Ishikawa (cell line): ENCODE data around the gene TTC31.
A peak's percentile ranks its signal among the peaks of the same experiment; 100 is the strongest.

Experiments
- CEBPB ChIP-seq: IDR thresholded peaks from 2 replicates; pipeline ENCODE4 v1.6.1; 2012
- CREB1 ChIP-seq: IDR thresholded peaks from 2 replicates; pipeline ENCODE4 v1.6.1; 2012; ENCODE audit warnings: low read depth
- EGR1 ChIP-seq: IDR thresholded peaks from 2 replicates; pipeline ENCODE4 v1.6.1; 2012
- EP300 ChIP-seq: IDR thresholded peaks from 2 replicates; pipeline ENCODE4 v1.6.1; 2012; ENCODE audit warnings: borderline replicate concordance
- FOXM1 ChIP-seq: IDR thresholded peaks from 2 replicates; pipeline ENCODE4 v1.6.1; 2012; ENCODE audit warnings: low read depth, borderline replicate concordance
- NFIC ChIP-seq: IDR thresholded peaks from 2 replicates; pipeline ENCODE4 v1.6.1; 2012
- RAD21 ChIP-seq: IDR thresholded peaks from 2 replicates; pipeline ENCODE4 v1.6.1; 2012; ENCODE audit warnings: low read depth
- TAF1 ChIP-seq: IDR thresholded peaks from 2 replicates; pipeline ENCODE4 v1.6.1; 2012; ENCODE audit warnings: low read depth, mild to moderate bottlenecking
- TCF12 ChIP-seq: IDR thresholded peaks from 2 replicates; pipeline ENCODE4 v1.6.1; 2012; ENCODE audit warnings: low read depth
- TEAD4 ChIP-seq: IDR thresholded peaks from 2 replicates; pipeline ENCODE4 v1.6.1; 2012
- YY1 ChIP-seq: IDR thresholded peaks from 2 replicates; pipeline ENCODE4 v1.6.1; 2012; ENCODE audit warnings: low read depth
- ZBTB7A ChIP-seq: IDR thresholded peaks from 2 replicates; pipeline ENCODE4 v1.6.1; 2012; ENCODE audit warnings: low read depth
- TF ChIP-seq, protein P1 (sequence below): IDR thresholded peaks from 2 replicates; pipeline ENCODE4 v1.6.1; 2012
- TF ChIP-seq, protein P2 (sequence below): IDR thresholded peaks from 2 replicates; pipeline ENCODE4 v1.6.1; 2012
- TF ChIP-seq, protein P3 (sequence below): IDR thresholded peaks from 2 replicates; pipeline ENCODE4 v1.6.1; 2012; ENCODE audit warnings: low read depth, mild to moderate bottlenecking

TTC31 gene

DNA sequence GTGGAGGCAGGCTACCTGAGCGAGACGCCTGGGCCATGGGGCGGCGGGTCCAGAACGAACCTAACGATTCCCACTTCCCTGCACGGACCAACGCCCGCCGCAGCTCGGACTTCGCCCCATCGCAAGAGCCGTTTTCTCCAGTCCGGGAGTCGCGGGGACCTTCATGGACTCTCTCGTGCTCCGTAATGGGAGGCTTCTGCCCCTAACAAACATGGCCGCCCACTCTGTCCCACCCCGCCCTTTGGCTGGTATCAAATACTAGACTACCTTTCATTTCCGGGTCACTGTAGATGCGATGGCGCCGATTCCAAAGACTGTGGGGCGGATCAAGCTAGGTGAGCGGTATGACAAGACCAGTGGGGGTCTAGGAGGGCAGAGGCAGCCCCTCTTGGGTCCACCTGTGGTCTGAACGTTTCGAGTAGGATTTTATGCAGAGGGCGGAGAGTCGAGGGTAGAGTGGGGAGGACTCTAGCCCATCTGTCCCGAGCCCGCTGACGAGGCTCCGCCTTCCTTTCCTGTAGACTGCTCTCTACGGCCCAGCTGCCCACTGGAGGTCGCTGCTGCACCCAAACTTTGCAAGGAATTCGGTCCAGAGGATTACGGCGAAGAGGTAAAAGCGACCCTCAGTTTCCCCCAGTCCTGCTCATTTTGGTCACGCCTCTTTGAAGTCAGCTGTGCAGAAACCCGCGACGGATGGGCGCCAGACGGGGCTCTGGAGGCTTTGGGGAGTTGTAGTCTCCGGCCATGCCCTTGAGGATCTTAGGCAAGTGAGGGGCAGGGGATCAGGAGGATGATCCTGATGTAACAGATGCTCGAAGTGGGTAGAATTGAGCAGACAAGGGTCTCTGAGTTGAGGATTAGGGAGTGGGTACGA lies at the start of gene TTC31, which contains the start of gene CCDC142:
Gene TTC31, plus strand, starts transcription at position 281 of the 874 bp plus-strand sequence. Its CDS starts 15 bp downstream, at position 296.
Gene CCDC142, minus strand, starts transcription at position 198 of the 874 bp plus-strand sequence. Its CDS starts 161 bp downstream, at position 37.
- TF ChIP-seq YY1: peak; percentile 100
- peak; percentile 81 for TF ChIP-seq EGR1
- TF ChIP-seq TEAD4: no peak; the same call in 1 of the 2 replicates
- TF ChIP-seq, protein P1, sequence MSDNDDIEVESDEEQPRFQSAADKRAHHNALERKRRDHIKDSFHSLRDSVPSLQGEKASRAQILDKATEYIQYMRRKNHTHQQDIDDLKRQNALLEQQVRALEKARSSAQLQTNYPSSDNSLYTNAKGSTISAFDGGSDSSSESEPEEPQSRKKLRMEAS: peak; percentile 56; the same call in 1 of the 2 replicates
- peak; percentile 78 for TF ChIP-seq TAF1
- TF ChIP-seq, protein P2, sequence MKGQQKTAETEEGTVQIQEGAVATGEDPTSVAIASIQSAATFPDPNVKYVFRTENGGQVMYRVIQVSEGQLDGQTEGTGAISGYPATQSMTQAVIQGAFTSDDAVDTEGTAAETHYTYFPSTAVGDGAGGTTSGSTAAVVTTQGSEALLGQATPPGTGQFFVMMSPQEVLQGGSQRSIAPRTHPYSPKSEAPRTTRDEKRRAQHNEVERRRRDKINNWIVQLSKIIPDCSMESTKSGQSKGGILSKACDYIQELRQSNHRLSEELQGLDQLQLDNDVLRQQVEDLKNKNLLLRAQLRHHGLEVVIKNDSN: 0 out of 2 replicates have a peak, but pooled peaks have one; percentile 29
- no peak for TF ChIP-seq ZBTB7A
- TF ChIP-seq, protein P3, sequence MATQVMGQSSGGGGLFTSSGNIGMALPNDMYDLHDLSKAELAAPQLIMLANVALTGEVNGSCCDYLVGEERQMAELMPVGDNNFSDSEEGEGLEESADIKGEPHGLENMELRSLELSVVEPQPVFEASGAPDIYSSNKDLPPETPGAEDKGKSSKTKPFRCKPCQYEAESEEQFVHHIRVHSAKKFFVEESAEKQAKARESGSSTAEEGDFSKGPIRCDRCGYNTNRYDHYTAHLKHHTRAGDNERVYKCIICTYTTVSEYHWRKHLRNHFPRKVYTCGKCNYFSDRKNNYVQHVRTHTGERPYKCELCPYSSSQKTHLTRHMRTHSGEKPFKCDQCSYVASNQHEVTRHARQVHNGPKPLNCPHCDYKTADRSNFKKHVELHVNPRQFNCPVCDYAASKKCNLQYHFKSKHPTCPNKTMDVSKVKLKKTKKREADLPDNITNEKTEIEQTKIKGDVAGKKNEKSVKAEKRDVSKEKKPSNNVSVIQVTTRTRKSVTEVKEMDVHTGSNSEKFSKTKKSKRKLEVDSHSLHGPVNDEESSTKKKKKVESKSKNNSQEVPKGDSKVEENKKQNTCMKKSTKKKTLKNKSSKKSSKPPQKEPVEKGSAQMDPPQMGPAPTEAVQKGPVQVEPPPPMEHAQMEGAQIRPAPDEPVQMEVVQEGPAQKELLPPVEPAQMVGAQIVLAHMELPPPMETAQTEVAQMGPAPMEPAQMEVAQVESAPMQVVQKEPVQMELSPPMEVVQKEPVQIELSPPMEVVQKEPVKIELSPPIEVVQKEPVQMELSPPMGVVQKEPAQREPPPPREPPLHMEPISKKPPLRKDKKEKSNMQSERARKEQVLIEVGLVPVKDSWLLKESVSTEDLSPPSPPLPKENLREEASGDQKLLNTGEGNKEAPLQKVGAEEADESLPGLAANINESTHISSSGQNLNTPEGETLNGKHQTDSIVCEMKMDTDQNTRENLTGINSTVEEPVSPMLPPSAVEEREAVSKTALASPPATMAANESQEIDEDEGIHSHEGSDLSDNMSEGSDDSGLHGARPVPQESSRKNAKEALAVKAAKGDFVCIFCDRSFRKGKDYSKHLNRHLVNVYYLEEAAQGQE: no peak
- no peak for TF ChIP-seq CREB1
- peak; percentile 71 for TF ChIP-seq RAD21
- no peak for TF ChIP-seq FOXM1
- no peak for TF ChIP-seq CEBPB
- no peak; the same call in 1 of the 2 replicates for TF ChIP-seq TCF12
- 0 out of 2 replicates have a peak, but pooled peaks have one; percentile 23 for TF ChIP-seq NFIC
- no peak for TF ChIP-seq EP300

DNA sequence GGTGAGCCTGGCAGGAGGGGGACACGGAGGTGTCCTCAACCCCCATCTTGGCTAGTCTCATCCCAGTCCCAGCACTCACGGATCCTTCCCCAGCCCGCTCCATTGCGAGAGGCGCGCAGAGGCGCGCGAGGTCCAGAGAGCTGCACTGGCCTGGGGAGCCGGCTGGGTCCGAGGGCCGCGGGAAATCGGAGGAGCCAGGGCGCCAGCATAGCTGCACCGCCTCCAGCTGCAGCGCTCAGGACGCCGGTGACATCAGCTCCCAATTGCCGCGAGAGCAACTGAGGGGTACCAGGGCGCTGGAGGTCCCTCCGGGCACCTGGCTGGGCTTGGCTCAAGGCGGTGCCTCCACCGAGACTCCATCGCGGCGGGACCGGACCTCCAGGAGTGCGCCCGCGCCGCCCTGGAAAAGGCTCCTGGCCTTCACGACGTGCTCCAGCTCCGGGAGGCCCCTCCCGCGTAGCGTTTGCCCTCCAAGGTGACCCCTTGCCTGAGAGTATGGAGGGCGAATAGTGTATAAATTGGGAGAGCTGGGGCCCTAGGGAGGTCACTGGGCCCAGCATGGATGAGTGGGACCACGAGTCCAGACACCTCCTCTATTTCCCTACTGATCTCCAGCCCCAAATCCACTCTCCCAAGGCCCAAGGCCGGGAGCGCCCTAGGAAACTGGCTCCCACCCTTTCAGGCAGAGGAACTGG lies 46.6 kb upstream of the TTC31 start:
- no peak for TF ChIP-seq EP300
- TF ChIP-seq FOXM1: no peak
- TF ChIP-seq CREB1: no peak
- TF ChIP-seq NFIC: no peak
- TF ChIP-seq CEBPB: no peak
- TF ChIP-seq, protein P3: no peak
- TF ChIP-seq EGR1: no peak
- TF ChIP-seq RAD21: no peak
- TF ChIP-seq YY1: no peak
- TF ChIP-seq ZBTB7A: no peak
- TF ChIP-seq, protein P2: no peak
- TF ChIP-seq, protein P1: no peak
- TF ChIP-seq TAF1: no peak
- no peak for TF ChIP-seq TEAD4
- no peak for TF ChIP-seq TCF12

DNA sequence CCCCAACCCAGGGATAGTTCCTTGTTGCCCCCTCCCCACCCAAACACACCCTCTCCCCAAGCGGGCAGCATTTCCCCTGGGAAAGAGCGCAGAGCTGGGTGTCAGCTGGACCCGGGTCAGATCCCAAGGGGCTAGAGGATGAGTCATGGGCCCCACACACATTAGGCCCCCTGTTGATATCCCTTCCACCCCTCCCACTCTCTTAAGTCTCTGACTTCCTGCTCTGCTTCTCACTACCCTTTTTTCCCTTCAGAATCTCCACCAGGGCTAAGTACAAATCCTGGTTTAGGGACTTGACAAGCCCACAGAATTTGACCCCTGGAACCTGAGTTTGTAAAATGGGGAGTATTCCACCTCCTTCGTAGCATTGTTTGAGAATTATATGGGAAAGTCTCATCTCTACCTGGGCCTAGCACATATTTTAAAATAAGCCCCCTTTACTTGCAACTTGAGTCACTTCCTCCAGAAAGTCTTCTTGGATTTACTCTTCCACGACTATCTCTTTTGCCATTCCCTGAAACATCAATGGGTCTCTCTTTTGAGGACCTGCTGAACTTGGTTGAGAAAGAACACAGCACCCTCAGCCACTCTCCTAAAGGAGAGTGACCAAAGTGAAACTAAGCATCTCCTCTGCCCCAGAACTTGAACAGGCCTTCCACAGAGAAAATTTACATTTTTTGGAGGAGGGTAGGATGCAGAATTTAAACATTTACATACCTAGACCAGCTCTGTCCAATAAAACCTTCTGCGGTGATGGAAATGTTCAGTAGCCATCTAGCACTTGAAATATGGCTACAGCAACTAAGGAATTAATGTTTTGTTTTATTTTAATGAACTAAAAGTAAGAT lies 45.8 kb upstream of the TTC31 start:
- TF ChIP-seq, protein P2: no peak
- TF ChIP-seq, protein P1: no peak

DNA sequence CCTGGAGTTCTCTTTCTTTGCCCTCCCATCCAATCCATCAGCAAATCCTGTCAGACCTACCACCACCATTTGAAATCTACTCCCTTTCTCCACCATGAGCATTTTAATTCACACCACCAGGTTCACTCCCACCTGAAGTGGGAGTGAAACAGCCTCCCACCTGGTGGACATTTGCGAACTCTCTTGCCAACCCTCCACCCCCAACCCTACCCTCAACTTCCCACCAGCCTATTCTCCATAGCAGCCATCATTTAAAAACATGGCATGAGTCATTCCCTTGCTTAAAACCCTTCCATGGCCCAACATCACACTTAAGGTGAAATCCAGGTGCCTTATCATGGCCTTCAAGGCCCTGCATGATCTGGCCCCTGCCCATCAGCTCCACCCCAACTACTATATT lies 44.6 kb upstream of the TTC31 start:
- no peak for TF ChIP-seq RAD21
